ENCODE measurements around the gene XPNPEP3. TPM values are rescaled to one million over a fixed set of nuclear protein-coding genes. Genes with fewer than 3 reads are reported as not detected.
A peak's percentile ranks its signal among the peaks of the same experiment; 100 is the strongest.
"Not testable (repeated sequence)": the region's sequence is repeated elsewhere in the genome, so short reads cannot be mapped to it uniquely, and the experiment has no call there.

The XPNPEP3 gene
- total RNA-seq, 1 donor from 2014 or later: 28.7 TPM

- TF ChIP-seq, protein P1, sequence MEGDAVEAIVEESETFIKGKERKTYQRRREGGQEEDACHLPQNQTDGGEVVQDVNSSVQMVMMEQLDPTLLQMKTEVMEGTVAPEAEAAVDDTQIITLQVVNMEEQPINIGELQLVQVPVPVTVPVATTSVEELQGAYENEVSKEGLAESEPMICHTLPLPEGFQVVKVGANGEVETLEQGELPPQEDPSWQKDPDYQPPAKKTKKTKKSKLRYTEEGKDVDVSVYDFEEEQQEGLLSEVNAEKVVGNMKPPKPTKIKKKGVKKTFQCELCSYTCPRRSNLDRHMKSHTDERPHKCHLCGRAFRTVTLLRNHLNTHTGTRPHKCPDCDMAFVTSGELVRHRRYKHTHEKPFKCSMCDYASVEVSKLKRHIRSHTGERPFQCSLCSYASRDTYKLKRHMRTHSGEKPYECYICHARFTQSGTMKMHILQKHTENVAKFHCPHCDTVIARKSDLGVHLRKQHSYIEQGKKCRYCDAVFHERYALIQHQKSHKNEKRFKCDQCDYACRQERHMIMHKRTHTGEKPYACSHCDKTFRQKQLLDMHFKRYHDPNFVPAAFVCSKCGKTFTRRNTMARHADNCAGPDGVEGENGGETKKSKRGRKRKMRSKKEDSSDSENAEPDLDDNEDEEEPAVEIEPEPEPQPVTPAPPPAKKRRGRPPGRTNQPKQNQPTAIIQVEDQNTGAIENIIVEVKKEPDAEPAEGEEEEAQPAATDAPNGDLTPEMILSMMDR (IDR thresholded peaks at IDR 0.05; ENCODE audit: borderline replicate concordance): peak; percentile 53
- Histone ChIP-seq H3K27me3 (ENCODE audit: low read depth) (no peaks in the 10 kb centered on the region), H3K36me3 (no peaks in the 10 kb centered on the region), H3K4me3 (no peak overlapping the region), H3K9me3 (replicated peaks) (no peaks in the 10 kb centered on the region), H3K27ac (replicated peaks) (no peak overlapping the region), H3K4me1 (peaks cover 23% of the 10 kb centered on the region)
- intact Hi-C loops (cut with micrococcal nuclease): no loop called here
- DNase-seq: no peak
These were observed 42.0 kb downstream of the XPNPEP3 start for GRCh38 chr22:40898850-40899357.

GRCh38 chr22:40904101-40904500 lies 47.2 kb downstream of the XPNPEP3 start:
- intact Hi-C loops (cut with micrococcal nuclease): no loop called here
- H3K36me3 ChIP-seq: peaks cover 18% of the 10 kb centered on the region
- H3K4me3 ChIP-seq: no peak overlapping the region
- DNase-seq: no peak
- no peak overlapping the region for H3K27ac ChIP-seq (replicated peaks)
- H3K4me1 ChIP-seq: peaks cover 11% of the 10 kb centered on the region
- H3K27me3 ChIP-seq (ENCODE audit: low read depth): no peaks in the 10 kb centered on the region
- TF ChIP-seq, protein P1 (IDR thresholded peaks at IDR 0.05; ENCODE audit: borderline replicate concordance): no peak
- no peaks in the 10 kb centered on the region for H3K9me3 ChIP-seq (replicated peaks)

- no peak overlapping the region for H3K27ac ChIP-seq (replicated peaks)
- no peaks in the 10 kb centered on the region for H3K27me3 ChIP-seq (ENCODE audit: low read depth)
- H3K36me3 ChIP-seq: peaks cover 61% of the 10 kb centered on the region
- TF ChIP-seq, protein P1 (IDR thresholded peaks at IDR 0.05; ENCODE audit: borderline replicate concordance): no peak
- H3K4me1 ChIP-seq: no peaks in the 10 kb centered on the region
- no peak for DNase-seq
- intact Hi-C loops (cut with micrococcal nuclease): no loop called here
- no peaks in the 10 kb centered on the region for H3K9me3 ChIP-seq (replicated peaks)
- no peak overlapping the region for H3K4me3 ChIP-seq
These were observed 51.9 kb downstream of the XPNPEP3 start for GRCh38 chr22:40908895-40909294.

- peaks cover 89% of the 10 kb centered on the region for H3K36me3 ChIP-seq
These were observed 54.8 kb downstream of the XPNPEP3 start for GRCh38 chr22:40911772-40912171.

GRCh38 chr22:40912987-40913386 lies 56.0 kb downstream of the XPNPEP3 start:
- intact Hi-C loops (cut with micrococcal nuclease); H3K27ac ChIP-seq (replicated peaks); H3K9me3 ChIP-seq (replicated peaks); H3K27me3 ChIP-seq (ENCODE audit: low read depth); H3K4me1 ChIP-seq; DNase-seq; H3K4me3 ChIP-seq: not testable (repeated sequence)
- peaks cover 95% of the 10 kb centered on the region for H3K36me3 ChIP-seq

More at GRCh38 chr22:40911772-40912171, 54.8 kb downstream of the XPNPEP3 start:
- no peak for DNase-seq
- intact Hi-C loops (cut with micrococcal nuclease): no loop called here
- Histone ChIP-seq H3K4me1 (no peaks in the 10 kb centered on the region), H3K27ac (replicated peaks) (no peak overlapping the region), H3K9me3 (replicated peaks) (no peaks in the 10 kb centered on the region), H3K27me3 (ENCODE audit: low read depth) (no peaks in the 10 kb centered on the region), H3K4me3 (no peak overlapping the region)
- TF ChIP-seq, protein P1 (IDR thresholded peaks at IDR 0.05; ENCODE audit: borderline replicate concordance): no peak

DNA sequence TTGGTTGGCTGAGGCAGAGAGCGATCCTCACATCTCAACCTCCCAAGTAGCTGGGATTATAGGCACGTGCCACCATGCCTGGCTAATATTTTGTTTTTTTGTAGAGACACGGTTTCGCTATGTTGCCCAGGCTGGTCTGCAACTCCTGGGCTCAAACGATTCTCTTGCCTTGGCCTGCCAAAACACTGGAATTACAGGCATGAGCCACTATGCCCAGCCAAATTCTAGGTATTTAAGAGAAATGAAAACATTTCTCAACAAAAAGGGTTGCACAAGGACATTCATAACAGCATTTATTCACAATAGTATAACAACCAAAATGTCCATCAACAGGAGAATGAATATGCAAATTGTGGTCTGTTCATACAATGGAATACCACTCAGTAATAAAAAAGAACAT lies 62.5 kb downstream of the XPNPEP3 start:
- TF ChIP-seq, protein P1 (IDR thresholded peaks at IDR 0.05; ENCODE audit: borderline replicate concordance): no peak
- intact Hi-C loops (cut with micrococcal nuclease): no loop called here

More for the DNA sequence above, 62.5 kb downstream of the XPNPEP3 start:
- no peak for DNase-seq
- Histone ChIP-seq H3K27me3 (ENCODE audit: low read depth) (no peaks in the 10 kb centered on the region), H3K4me1 (peaks cover 4% of the 10 kb centered on the region), H3K36me3 (peaks cover 83% of the 10 kb centered on the region), H3K9me3 (replicated peaks) (no peaks in the 10 kb centered on the region), H3K4me3 (no peak overlapping the region), H3K27ac (replicated peaks) (no peak overlapping the region)
